Left renal pelvis (tissue), 4 donors: Measurements from ENCODE around the gene MAS1. TPM values are rescaled to one million over a fixed set of nuclear protein-coding genes. Genes with fewer than 3 reads are reported as not detected.
"Not testable (repeated sequence)": the region's sequence is repeated elsewhere in the genome, so short reads cannot be mapped to it uniquely, and the experiment has no call there.

Experiments
- DNase-seq, 4 donors: peaks; one replicate each; pipeline ENCODE4 v3.0.0-alpha.2; 2013; ENCODE audit warnings: low read depth in 4 of 4, low spot score in 3 of 4
- polyA plus RNA-seq, 4 donors: library from polyadenylated mRNA; unstranded; fragments of 120-200 nt; gene quantifications; one replicate each; pipeline ENCODE4 v1.2.1, GENCODE V29; 2013; ENCODE audit not compliant: insufficient read length in 4 of 4

MAS1 gene
- polyA plus RNA-seq, 4 donors, result 0.04 to 0.08 (median 0.05) TPM; not detected in 1

DNA sequence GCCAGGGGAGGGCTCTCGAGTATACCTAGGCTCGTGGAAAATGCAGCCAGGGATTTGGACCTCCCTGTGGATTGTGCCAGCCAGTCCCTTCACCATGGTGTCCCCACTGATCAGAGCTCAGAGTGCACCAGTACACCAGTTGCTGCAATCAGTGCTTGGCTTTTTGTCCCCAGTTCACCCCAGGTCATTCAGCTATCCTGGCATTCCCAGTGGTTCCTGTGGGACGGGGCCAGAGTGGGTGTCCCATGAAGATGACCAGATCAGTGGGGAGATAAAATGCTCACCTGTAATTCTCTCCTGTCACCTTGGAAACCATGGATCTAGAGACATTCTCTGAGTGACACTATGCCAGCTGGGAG lies 23.8 kb downstream of the MAS1 start:
- DNase-seq, result no peak

DNA sequence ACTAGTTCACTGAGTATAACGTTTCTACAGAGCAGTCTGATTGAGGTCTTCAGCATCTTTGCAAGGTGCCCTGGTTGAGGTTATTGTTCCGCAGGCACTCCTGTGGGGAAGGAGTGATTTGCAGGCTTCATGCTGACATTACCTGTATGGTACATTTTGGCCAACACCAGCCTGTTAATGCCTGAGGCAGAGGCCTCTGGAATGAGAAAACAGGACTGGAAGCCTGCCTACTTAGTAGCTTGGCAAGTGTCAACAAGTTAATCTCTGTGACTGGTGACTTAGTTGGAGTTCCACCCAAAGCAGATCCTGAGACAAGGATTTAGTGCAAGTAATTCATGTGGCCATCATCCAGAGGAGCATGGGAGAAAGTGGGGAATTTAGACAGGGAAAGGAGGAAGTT lies 24.6 kb downstream of the MAS1 start:
- no peak for DNase-seq

- DNase-seq, result no peak
These were observed 25.4 kb downstream of the MAS1 start for GRCh38 chr6:159916237-159916636.

GRCh38 chr6:159916752-159917151 lies 26.0 kb downstream of the MAS1 start:
- DNase-seq, result no peak

- DNase-seq, result no peak
These were observed 28.3 kb downstream of the MAS1 start for GRCh38 chr6:159919011-159919511.

GRCh38 chr6:159919800-159920199 lies 29.0 kb downstream of the MAS1 start:
- DNase-seq, result no peak

- DNase-seq, result not testable (repeated sequence)
These were observed 33.4 kb downstream of the MAS1 start for GRCh38 chr6:159924150-159924549.

GRCh38 chr6:159926542-159927203 lies 35.9 kb downstream of the MAS1 start:
- DNase-seq, result no peak

DNA sequence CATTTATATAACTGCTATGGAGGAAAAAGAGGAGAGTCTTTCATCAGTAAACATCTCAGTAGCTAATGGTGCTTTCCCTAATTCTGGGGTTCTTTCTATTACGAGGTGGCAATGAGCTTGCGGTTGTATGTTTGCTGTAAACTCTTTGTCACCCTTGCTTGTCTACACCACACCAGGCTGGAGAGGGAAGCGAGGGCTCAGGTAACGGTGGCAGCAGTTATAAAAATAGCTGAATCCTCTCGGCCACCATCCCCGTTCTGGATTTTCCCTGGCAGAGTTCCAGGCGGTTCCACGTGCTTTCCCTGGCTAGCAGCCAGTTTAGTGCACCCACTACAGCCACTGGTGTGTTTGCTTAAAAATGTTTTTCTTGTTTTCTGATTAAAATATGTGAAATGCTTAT lies 39.0 kb downstream of the MAS1 start:
- DNase-seq, result peak in 2 of 4 donors; percentile 22

GRCh38 chr6:159931112-159931511 lies 40.3 kb downstream of the MAS1 start:
- DNase-seq, result no peak

DNA sequence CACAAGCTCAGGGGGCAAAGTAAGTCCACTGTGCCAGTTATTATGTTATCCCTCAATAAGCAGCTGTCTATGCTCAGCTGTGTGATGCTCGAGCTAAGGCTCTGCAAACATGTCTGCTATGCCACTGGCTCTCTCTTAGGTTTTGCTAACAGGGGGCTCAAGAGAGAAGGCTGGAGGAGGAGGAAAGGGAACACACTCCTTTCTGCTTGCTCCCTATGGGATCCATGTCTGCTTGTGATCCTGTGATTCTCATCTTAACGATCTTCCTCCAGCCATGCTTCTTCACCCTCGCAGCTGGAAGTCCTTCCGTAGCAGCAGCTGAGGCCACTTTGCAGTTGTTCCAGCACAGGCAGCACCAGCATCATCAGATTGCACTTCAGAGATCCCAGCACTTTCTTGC lies 41.1 kb downstream of the MAS1 start:
- DNase-seq, result no peak

GRCh38 chr6:159933077-159933476 lies 42.3 kb downstream of the MAS1 start:
- DNase-seq, result no peak

GRCh38 chr6:159934181-159934580 lies 43.4 kb downstream of the MAS1 start:
- no peak for DNase-seq

DNA sequence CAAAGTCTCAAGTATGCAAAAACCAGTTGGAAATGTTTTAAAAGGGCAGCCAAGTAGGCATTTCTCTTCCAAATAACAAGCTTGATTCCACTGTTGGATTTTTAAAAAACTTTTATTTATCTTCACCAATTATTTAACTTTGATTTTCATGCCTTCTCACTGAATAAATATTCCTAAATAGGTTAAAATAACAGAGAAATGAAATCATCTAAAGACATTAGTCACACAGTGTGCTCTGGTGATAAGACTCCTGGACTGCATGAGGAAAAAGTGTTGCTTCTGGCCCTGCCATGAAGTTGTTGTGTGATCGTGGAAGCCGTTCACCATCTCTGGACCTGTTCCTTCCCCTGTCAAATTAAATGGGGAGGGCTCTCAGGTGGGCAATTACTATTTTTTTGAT lies 44.3 kb downstream of the MAS1 start:
- DNase-seq, result no peak

DNA sequence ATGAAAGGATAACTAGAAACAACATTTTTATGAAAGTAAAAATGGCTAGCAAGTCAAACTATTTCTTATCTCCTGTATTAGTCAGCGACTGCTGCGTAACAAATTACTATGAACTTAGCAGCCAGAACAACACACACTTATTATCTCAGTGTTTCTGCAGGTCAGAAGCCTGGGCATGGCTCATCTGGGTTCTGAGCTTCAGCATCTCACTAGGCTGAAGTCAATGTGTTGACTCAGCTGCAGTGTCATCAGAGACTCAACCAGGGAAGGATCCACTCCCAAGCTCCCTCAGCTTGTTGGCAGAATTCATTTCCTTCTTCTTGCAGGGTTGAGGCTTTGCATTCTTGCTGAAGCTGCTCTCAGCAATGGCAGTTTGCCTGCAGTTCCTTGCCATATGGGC lies 44.8 kb downstream of the MAS1 start:
- no peak for DNase-seq

DNA sequence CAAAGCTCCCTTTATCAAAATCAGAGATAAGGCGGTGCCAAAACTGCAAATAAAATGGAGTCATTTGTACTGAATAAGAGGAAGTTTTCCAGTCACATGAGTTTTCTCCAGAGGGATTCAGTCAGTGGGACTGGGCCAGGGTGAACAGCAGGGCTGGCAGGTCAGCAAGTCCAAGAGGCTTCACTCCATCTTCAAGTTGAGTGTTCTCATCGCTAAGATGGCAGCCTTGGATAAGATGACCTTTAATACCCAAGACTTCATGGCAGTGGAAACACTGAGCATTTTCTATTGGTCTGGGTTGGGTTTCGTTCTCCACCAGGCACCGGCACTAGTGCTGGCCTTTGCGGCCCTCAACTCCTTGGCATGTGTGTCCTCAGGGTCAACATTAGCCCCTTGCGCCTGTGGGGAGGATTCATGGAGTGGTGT lies 48.8 kb downstream of the MAS1 start:
- DNase-seq, result no peak

Other genes with a start within 250 kb of the MAS1 start
- 100 to 1,000 TPM in 3 of 4 donors, 10 to 100 TPM in 1; 78.8 to 124 (median 109) TPM for gene SOD2, start 197.7 kb upstream of the MAS1 start, polyA plus RNA-seq
- gene WTAP, start 163.5 kb upstream of the MAS1 start, polyA plus RNA-seq, result 100 to 1,000 TPM; 127 to 148 (median 130) TPM
- 10 to 100 TPM; 33.7 to 56.3 (median 44.9) TPM for gene ACAT2, start 128.9 kb upstream of the MAS1 start, polyA plus RNA-seq
- 100 to 1,000 TPM; 241 to 293 (median 273) TPM for gene TCP1, start 101.4 kb upstream of the MAS1 start, polyA plus RNA-seq
- gene MRPL18, start 100.5 kb upstream of the MAS1 start, polyA plus RNA-seq, result 10 to 100 TPM; 52.7 to 69.0 (median 62.1) TPM
- 1 to 10 TPM in 1 of 4 donors, under 1 TPM in 3; 0.12 to 1.7 (median 0.30) TPM for gene PNLDC1, start 90.7 kb upstream of the MAS1 start, polyA plus RNA-seq
- 10 to 100 TPM; 44.9 to 61.0 (median 57.2) TPM for gene IGF2R, start 78.1 kb downstream of the MAS1 start, polyA plus RNA-seq
- gene SLC22A1, start 230.8 kb downstream of the MAS1 start, polyA plus RNA-seq, result under 1 TPM; 0.10 to 0.53 (median 0.21) TPM